ENCODE data around the gene CMYA5.
A peak's percentile ranks its signal among the peaks of the same experiment; 100 is the strongest.

CMYA5 gene

GRCh38 chr5:79827159-79827629, 137.6 kb downstream of the CMYA5 start:
- no peak for DNase-seq (ENCODE audit: low read depth)
- H3K4me3 ChIP-seq (ENCODE audit: control insufficient read depth, low read depth, low read length): no peak overlapping the region

GRCh38 chr5:79829260-79829659, 139.6 kb downstream of the CMYA5 start:
- H3K4me3 ChIP-seq (ENCODE audit: control insufficient read depth, low read depth, low read length): no peak overlapping the region
- no peak for DNase-seq (ENCODE audit: low read depth)
- TF ChIP-seq CTCF (conservative IDR thresholded peaks at IDR 0.05; ENCODE audit: control insufficient read depth, insufficient read depth, low read depth, low read length): peak; percentile 29

More at GRCh38 chr5:79827159-79827629, 137.6 kb downstream of the CMYA5 start:
- no peak for TF ChIP-seq CTCF (conservative IDR thresholded peaks at IDR 0.05; ENCODE audit: control insufficient read depth, insufficient read depth, low read depth, low read length)

GRCh38 chr5:79831381-79832309, 142.0 kb downstream of the CMYA5 start:
- no peak overlapping the region for H3K4me3 ChIP-seq (ENCODE audit: control insufficient read depth, low read depth, low read length)
- TF ChIP-seq CTCF (conservative IDR thresholded peaks at IDR 0.05; ENCODE audit: control insufficient read depth, insufficient read depth, low read depth, low read length): no peak
- no peak for DNase-seq (ENCODE audit: low read depth)

GRCh38 chr5:79832911-79833310, 143.3 kb downstream of the CMYA5 start:
- H3K4me3 ChIP-seq (ENCODE audit: control insufficient read depth, low read depth, low read length): no peak overlapping the region
- no peak for DNase-seq (ENCODE audit: low read depth)
- TF ChIP-seq CTCF (conservative IDR thresholded peaks at IDR 0.05; ENCODE audit: control insufficient read depth, insufficient read depth, low read depth, low read length): no peak

- DNase-seq (ENCODE audit: low read depth): no peak
- no peak overlapping the region for H3K4me3 ChIP-seq (ENCODE audit: control insufficient read depth, low read depth, low read length)
- TF ChIP-seq CTCF (conservative IDR thresholded peaks at IDR 0.05; ENCODE audit: control insufficient read depth, insufficient read depth, low read depth, low read length): no peak
These were observed 144.6 kb downstream of the CMYA5 start for GRCh38 chr5:79834098-79834753.

GRCh38 chr5:79834754-79835714, 145.4 kb downstream of the CMYA5 start:
- no peak for TF ChIP-seq CTCF (conservative IDR thresholded peaks at IDR 0.05; ENCODE audit: control insufficient read depth, insufficient read depth, low read depth, low read length)
- no peak for DNase-seq (ENCODE audit: low read depth)
- H3K4me3 ChIP-seq (ENCODE audit: control insufficient read depth, low read depth, low read length): no peak overlapping the region
